Measurements from ENCODE around the gene CYFIP1. TPM values are rescaled to one million over a fixed set of nuclear protein-coding genes. Genes with fewer than 3 reads are reported as not detected.

CYFIP1 gene
- total RNA-seq, 1 experiment from 2014 or later = 159 TPM

DNA sequence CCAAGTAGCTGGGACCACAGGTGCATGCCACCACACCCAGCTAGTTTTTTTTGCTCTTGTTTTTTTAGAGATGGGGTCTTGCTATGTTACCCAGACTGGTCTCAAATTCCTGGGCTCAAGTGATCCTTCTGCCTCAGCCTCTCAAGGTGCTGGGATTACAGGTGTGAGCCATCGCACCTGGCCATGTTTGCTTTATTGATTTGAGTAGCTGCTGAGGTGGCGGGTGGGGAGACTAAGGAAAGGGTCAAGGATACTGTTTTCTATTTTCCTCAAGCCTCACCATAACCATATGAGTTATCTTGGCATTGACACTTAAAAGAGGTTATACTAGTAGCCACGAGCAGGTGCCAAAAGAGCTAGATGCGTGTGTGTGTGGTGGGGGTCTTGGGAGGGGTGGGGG, 39.0 kb downstream of the CYFIP1 start:
- ChIA-PET CTCF (no interaction called here), POLR2A (no interaction called here)
- ATAC-seq (no peak), DNase-seq (ENCODE audit: low read depth, low spot score) (no peak)
- Histone ChIP-seq H3K36me3 (ENCODE audit: control insufficient read depth, insufficient read depth, low read length) (peaks cover 7% of the 10 kb centered on the region; the same call in 1 of the 2 replicates), H3K27me3 (ENCODE audit: control insufficient read depth, insufficient read depth, low read length) (no peaks in the 10 kb centered on the region), H3K4me1 (ENCODE audit: control insufficient read depth, insufficient read depth, low read length) (no peaks in the 10 kb centered on the region), H3K27ac (ENCODE audit: low read length) (no peak overlapping the region), H3K4me3 (ENCODE audit: low read depth in 2 of 2, low read length in 2 of 2) (no peak overlapping the region), H3K9me3 (ENCODE audit: control insufficient read depth, insufficient read depth, low read depth, low read length) (no peaks in the 10 kb centered on the region)
- in situ Hi-C loops (cut with HindIII; ENCODE audit: low pct_unique_long_range_greater_than_20kb, low sequenced_read_pairs) (no loop called here), intact Hi-C loops (cut with micrococcal nuclease; ENCODE audit: unreplicated experiment) (no loop called here)
- TF ChIP-seq, protein P1, sequence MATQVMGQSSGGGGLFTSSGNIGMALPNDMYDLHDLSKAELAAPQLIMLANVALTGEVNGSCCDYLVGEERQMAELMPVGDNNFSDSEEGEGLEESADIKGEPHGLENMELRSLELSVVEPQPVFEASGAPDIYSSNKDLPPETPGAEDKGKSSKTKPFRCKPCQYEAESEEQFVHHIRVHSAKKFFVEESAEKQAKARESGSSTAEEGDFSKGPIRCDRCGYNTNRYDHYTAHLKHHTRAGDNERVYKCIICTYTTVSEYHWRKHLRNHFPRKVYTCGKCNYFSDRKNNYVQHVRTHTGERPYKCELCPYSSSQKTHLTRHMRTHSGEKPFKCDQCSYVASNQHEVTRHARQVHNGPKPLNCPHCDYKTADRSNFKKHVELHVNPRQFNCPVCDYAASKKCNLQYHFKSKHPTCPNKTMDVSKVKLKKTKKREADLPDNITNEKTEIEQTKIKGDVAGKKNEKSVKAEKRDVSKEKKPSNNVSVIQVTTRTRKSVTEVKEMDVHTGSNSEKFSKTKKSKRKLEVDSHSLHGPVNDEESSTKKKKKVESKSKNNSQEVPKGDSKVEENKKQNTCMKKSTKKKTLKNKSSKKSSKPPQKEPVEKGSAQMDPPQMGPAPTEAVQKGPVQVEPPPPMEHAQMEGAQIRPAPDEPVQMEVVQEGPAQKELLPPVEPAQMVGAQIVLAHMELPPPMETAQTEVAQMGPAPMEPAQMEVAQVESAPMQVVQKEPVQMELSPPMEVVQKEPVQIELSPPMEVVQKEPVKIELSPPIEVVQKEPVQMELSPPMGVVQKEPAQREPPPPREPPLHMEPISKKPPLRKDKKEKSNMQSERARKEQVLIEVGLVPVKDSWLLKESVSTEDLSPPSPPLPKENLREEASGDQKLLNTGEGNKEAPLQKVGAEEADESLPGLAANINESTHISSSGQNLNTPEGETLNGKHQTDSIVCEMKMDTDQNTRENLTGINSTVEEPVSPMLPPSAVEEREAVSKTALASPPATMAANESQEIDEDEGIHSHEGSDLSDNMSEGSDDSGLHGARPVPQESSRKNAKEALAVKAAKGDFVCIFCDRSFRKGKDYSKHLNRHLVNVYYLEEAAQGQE (IDR thresholded peaks at IDR 0.05; ENCODE audit: insufficient read depth in 1 of 2, low read depth in 2 of 2, low read length in 1 of 2) = no peak
- TF ChIP-seq SIN3A (IDR thresholded peaks at IDR 0.05; ENCODE audit: borderline replicate concordance, insufficient read depth, low read depth, low read length) = no peak
- no peak for TF ChIP-seq POLR2AphosphoS5 (IDR thresholded peaks at IDR 0.05; ENCODE audit: low read depth, low read length)
- no peak for TF ChIP-seq TCF7L2 (IDR thresholded peaks at IDR 0.05; ENCODE audit: low read depth, low read length)
- BruUV-seq (replicated peaks) = no TSS peak

DNA sequence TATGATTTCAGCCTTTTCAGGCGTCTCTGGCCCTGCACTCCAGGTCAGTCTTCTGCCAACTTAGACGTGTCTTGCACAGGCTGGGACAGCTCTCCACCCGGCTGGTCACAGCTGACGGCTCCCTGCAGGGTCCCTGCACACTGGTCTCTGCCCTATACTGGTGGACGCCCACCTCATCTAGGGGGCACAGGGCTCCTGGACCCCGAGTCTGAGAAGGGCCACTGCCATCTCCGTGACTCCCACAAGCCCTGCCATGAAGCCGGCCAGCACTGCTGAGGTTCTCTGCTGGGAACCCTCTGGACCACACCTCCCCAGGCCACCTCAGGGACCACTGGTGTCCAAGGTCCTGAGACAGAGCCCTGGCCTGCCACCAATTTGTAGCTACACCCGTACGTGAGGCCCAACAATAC, 40.5 kb downstream of the CYFIP1 start:
- no TSS peak for BruUV-seq (replicated peaks)
- H3K36me3 ChIP-seq (ENCODE audit: control insufficient read depth, insufficient read depth, low read length) = peaks cover 7% of the 10 kb centered on the region; the same call in 1 of the 2 replicates
- intact Hi-C loops (cut with micrococcal nuclease; ENCODE audit: unreplicated experiment) (no loop called here), in situ Hi-C loops (cut with HindIII; ENCODE audit: low pct_unique_long_range_greater_than_20kb, low sequenced_read_pairs) (no loop called here)
- no peaks in the 10 kb centered on the region for H3K9me3 ChIP-seq (ENCODE audit: control insufficient read depth, insufficient read depth, low read depth, low read length)
- no peak overlapping the region for H3K27ac ChIP-seq (ENCODE audit: low read length)
- H3K4me1 ChIP-seq (ENCODE audit: control insufficient read depth, insufficient read depth, low read length) = no peaks in the 10 kb centered on the region
- TF ChIP-seq, protein P2, sequence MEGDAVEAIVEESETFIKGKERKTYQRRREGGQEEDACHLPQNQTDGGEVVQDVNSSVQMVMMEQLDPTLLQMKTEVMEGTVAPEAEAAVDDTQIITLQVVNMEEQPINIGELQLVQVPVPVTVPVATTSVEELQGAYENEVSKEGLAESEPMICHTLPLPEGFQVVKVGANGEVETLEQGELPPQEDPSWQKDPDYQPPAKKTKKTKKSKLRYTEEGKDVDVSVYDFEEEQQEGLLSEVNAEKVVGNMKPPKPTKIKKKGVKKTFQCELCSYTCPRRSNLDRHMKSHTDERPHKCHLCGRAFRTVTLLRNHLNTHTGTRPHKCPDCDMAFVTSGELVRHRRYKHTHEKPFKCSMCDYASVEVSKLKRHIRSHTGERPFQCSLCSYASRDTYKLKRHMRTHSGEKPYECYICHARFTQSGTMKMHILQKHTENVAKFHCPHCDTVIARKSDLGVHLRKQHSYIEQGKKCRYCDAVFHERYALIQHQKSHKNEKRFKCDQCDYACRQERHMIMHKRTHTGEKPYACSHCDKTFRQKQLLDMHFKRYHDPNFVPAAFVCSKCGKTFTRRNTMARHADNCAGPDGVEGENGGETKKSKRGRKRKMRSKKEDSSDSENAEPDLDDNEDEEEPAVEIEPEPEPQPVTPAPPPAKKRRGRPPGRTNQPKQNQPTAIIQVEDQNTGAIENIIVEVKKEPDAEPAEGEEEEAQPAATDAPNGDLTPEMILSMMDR (IDR thresholded peaks at IDR 0.05) = no peak
- no peak for TF ChIP-seq SIN3A (IDR thresholded peaks at IDR 0.05; ENCODE audit: borderline replicate concordance, insufficient read depth, low read depth, low read length)
- TF ChIP-seq, protein P1 (IDR thresholded peaks at IDR 0.05; ENCODE audit: insufficient read depth in 1 of 2, low read depth in 2 of 2, low read length in 1 of 2) = no peak
- ChIA-PET POLR2A (no interaction called here), CTCF (no interaction called here)
- DNase-seq (ENCODE audit: low read depth, low spot score) (no peak), ATAC-seq (no peak)
- no peaks in the 10 kb centered on the region for H3K27me3 ChIP-seq (ENCODE audit: control insufficient read depth, insufficient read depth, low read length)
- H3K4me3 ChIP-seq (ENCODE audit: low read depth in 2 of 2, low read length in 2 of 2) = no peak overlapping the region
